HEK293 (cell line): ENCODE results near the gene INSRR.
A peak's percentile ranks its signal among the peaks of the same experiment; 100 is the strongest.

Source experiments
- CTCF ChIA-PET: fragments of 350-600 bp; formaldehyde crosslinking; extraction: SDS; loops from one replicate; lab custom pipeline; 2021; ENCODE audit warnings: antibody characterized with exemption; lab: Yijun Ruan, JAX
- POLR2A ChIA-PET: fragments of 300-600 bp; formaldehyde crosslinking; extraction: SDS; loops from one replicate; lab custom pipeline; 2020; ENCODE audit warnings: antibody characterized with exemption, inconsistent platforms; lab: Yijun Ruan, JAX
- H3K27ac ChIP-seq: fragments of 200-500 bp; sonication (Bioruptor generic); 2 replicates; pipeline ENCODE4 v1.5.1; 2014; ENCODE audit warnings: low read depth, low read length, control low read depth, inconsistent platforms; ENCODE audit errors: extremely low read depth
- H3K36me3 ChIP-seq, 2 experiments: fragments of 200-500 bp in 1 of 2; sonication (Bioruptor generic) in 1 of 2; 1 replicate in 1 of 2; 2 replicates in 1 of 2; pipeline ENCODE4 v1.5.1; 2014 to 2017; ENCODE audit warnings: inconsistent platforms in 2 of 2, low read length in 2 of 2; ENCODE audit not compliant: control insufficient read depth in 2 of 2, insufficient read depth in 1 of 2
- H3K4me1 ChIP-seq: fragments of 200-500 bp; sonication (Bioruptor generic); 2 replicates; pipeline ENCODE4 v1.5.1; 2014; ENCODE audit warnings: mild to moderate bottlenecking, low read length, inconsistent platforms; ENCODE audit not compliant: control insufficient read depth, insufficient read depth
- H3K4me3 ChIP-seq: 2 replicates; pipeline ENCODE4 v1.5.1; 2011; ENCODE audit warnings: low read depth, mild to moderate bottlenecking, control low read depth, low read length, moderate library complexity
- H3K9me3 ChIP-seq: fragments of 200-500 bp; sonication (Bioruptor generic); 2 replicates; pipeline ENCODE4 v1.5.1; 2014; ENCODE audit warnings: low read depth, low read length, inconsistent platforms; ENCODE audit not compliant: control insufficient read depth, insufficient read depth
- GLIS1 ChIP-seq: fragments of 450-650 bp; formaldehyde crosslinking; IDR thresholded peaks from 2 replicates; pipeline ENCODE4 v1.5.1; 2016; ENCODE audit warnings: missing biosample characterization, missing genetic modification characterization
- HOXA7 ChIP-seq: sonication (generic); formaldehyde crosslinking; IDR thresholded peaks from 2 replicates; pipeline ENCODE4 v1.8.1; 2022; ENCODE audit warnings: missing genetic modification reagents, borderline replicate concordance
- OSR2 ChIP-seq: fragments of 450-650 bp; formaldehyde crosslinking; IDR thresholded peaks from 2 replicates; pipeline ENCODE4 v1.5.1; 2016; ENCODE audit warnings: missing biosample characterization, missing genetic modification characterization
- PRDM1 ChIP-seq: fragments of 450-650 bp; formaldehyde crosslinking; IDR thresholded peaks from 2 replicates; pipeline ENCODE4; 2016; ENCODE audit warnings: missing biosample characterization, missing genetic modification characterization
- ZBTB1 ChIP-seq: fragments of 450-650 bp; formaldehyde crosslinking; IDR thresholded peaks from 2 replicates; pipeline ENCODE4 v1.5.1; 2016; ENCODE audit warnings: missing biosample characterization, missing genetic modification characterization
- ZFP3 ChIP-seq: fragments of 450-650 bp; formaldehyde crosslinking; IDR thresholded peaks from 2 replicates; pipeline ENCODE4 v1.5.1; 2016; ENCODE audit warnings: low read depth, missing biosample characterization, missing genetic modification characterization
- ZIC2 ChIP-seq: fragments of 450-650 bp; formaldehyde crosslinking; IDR thresholded peaks from 2 replicates; pipeline ENCODE4 v1.5.1; 2016; ENCODE audit warnings: missing biosample characterization, missing genetic modification characterization
- ZNF148 ChIP-seq: fragments of 450-650 bp; formaldehyde crosslinking; IDR thresholded peaks from 2 replicates; pipeline ENCODE4 v1.5.0; 2017; ENCODE audit warnings: missing biosample characterization, missing genetic modification characterization, borderline replicate concordance
- ZNF248 ChIP-seq: fragments of 450-650 bp; formaldehyde crosslinking; IDR thresholded peaks from 2 replicates; pipeline ENCODE4 v1.5.1; 2017; ENCODE audit warnings: missing biosample characterization, missing genetic modification characterization
- ZNF280D ChIP-seq: fragments of 450-650 bp; formaldehyde crosslinking; IDR thresholded peaks from 2 replicates; pipeline ENCODE4 v1.5.1; 2016; ENCODE audit warnings: missing biosample characterization, missing genetic modification characterization
- ZNF354C ChIP-seq: fragments of 450-650 bp; formaldehyde crosslinking; IDR thresholded peaks from 2 replicates; pipeline ENCODE4 v1.5.1; 2016; ENCODE audit warnings: missing biosample characterization, missing genetic modification characterization, low read depth, borderline replicate concordance
- ZNF362 ChIP-seq: fragments of 450-650 bp; formaldehyde crosslinking; IDR thresholded peaks from 2 replicates; pipeline ENCODE4 v1.5.1; 2016; ENCODE audit warnings: missing biosample characterization, missing genetic modification characterization
- ZNF398 ChIP-seq: fragments of 450-650 bp; formaldehyde crosslinking; IDR thresholded peaks from 2 replicates; pipeline ENCODE4 v1.5.1; 2017; ENCODE audit warnings: missing biosample characterization, missing genetic modification characterization
- ZNF433 ChIP-seq: fragments of 450-650 bp; formaldehyde crosslinking; IDR thresholded peaks from 2 replicates; pipeline ENCODE4 v1.5.1; 2016; ENCODE audit warnings: missing biosample characterization, missing genetic modification characterization, low read depth
- ZNF513 ChIP-seq: fragments of 450-650 bp; IDR thresholded peaks from 2 replicates; pipeline ENCODE4 v1.5.1; 2018; ENCODE audit warnings: missing biosample characterization, missing genetic modification characterization
- ZNF521 ChIP-seq: fragments of 450-650 bp; formaldehyde crosslinking; IDR thresholded peaks from 2 replicates; pipeline ENCODE4 v1.5.1; 2017; ENCODE audit warnings: missing biosample characterization, mild to moderate bottlenecking, missing genetic modification characterization
- ZNF549 ChIP-seq: fragments of 450-650 bp; IDR thresholded peaks from 2 replicates; pipeline ENCODE4 v1.5.1; 2018; ENCODE audit warnings: missing biosample characterization, missing genetic modification characterization, mild to moderate bottlenecking, inconsistent platforms, moderate library complexity
- ZNF571 ChIP-seq: fragments of 450-650 bp; formaldehyde crosslinking; IDR thresholded peaks from 2 replicates; pipeline ENCODE4 v1.5.0; 2017; ENCODE audit warnings: missing biosample characterization, missing genetic modification characterization
- ZNF629 ChIP-seq: fragments of 450-650 bp; formaldehyde crosslinking; IDR thresholded peaks from 2 replicates; pipeline ENCODE4 v1.5.1; 2017; ENCODE audit warnings: missing biosample characterization, missing genetic modification characterization
- ZNF677 ChIP-seq: fragments of 450-650 bp; IDR thresholded peaks from 2 replicates; pipeline ENCODE4 v1.5.0; 2018; ENCODE audit warnings: missing biosample characterization, mild to moderate bottlenecking, missing genetic modification characterization, moderate library complexity
- ZNF747 ChIP-seq: fragments of 450-650 bp; formaldehyde crosslinking; IDR thresholded peaks from 2 replicates; pipeline ENCODE4 v1.5.1; 2016; ENCODE audit warnings: missing biosample characterization, missing genetic modification characterization
- ZNF776 ChIP-seq: fragments of 450-650 bp; formaldehyde crosslinking; IDR thresholded peaks from 2 replicates; pipeline ENCODE4 v1.5.0; 2017; ENCODE audit warnings: missing biosample characterization, missing genetic modification characterization, borderline replicate concordance
- ZNF792 ChIP-seq: fragments of 450-650 bp; formaldehyde crosslinking; IDR thresholded peaks from 2 replicates; pipeline ENCODE4 v1.5.1; 2016; ENCODE audit warnings: missing biosample characterization, missing genetic modification characterization

The INSRR gene

GRCh38 chr1:156889802-156890580, 31.1 kb upstream of the INSRR start (continued):
- TF ChIP-seq ZNF513 = no peak

GRCh38 chr1:156887734-156888133, 28.8 kb upstream of the INSRR start:
- Histone ChIP-seq H3K36me3 (no peaks in the 10 kb centered on the region), H3K4me3 (no peak overlapping the region), H3K9me3 (no peaks in the 10 kb centered on the region), H3K27ac (no peak overlapping the region), H3K4me1 (no peaks in the 10 kb centered on the region)
- TF ChIP-seq GLIS1 (tag by site-specific recombination) (peak; percentile 73), ZIC2 (0 out of 2 replicates have a peak, but pooled peaks have one; percentile 18), ZNF148 (tag by site-specific recombination) (no peak), ZNF521 (no peak), PRDM1 (no peak), ZNF398 (0 out of 2 replicates have a peak, but pooled peaks have one; percentile 29)
- ChIA-PET CTCF (interaction anchor here (0.5 to 10.2 kb wide), 7 partner anchors 37 to 207 kb away, joined by 4 to 199 read pairs (median 11); partner anchors contain the start of gene LRRC71), POLR2A (interaction anchor here (0.9 to 1.4 kb wide), 2 partner anchors 28 to 46 kb away, joined by 5 to 8 read pairs; partner anchors contain the start of gene NTRK1)

GRCh38 chr1:156887317-156887716, 28.4 kb upstream of the INSRR start:
- Histone ChIP-seq H3K4me1 (no peaks in the 10 kb centered on the region), H3K4me3 (no peak overlapping the region)
- CTCF ChIA-PET = interaction anchor here (0.5 to 10.2 kb wide), 8 partner anchors 27 to 207 kb away, joined by 4 to 199 read pairs (median 14); partner anchors contain the start of genes INSRR, LRRC71 and NTRK1
- TF ChIP-seq ZNF354C (tag by site-specific recombination) (no peak), OSR2 (tag by site-specific recombination) (no peak), ZNF629 (no peak), ZNF549 (tag by site-specific recombination) (no peak), ZNF776 (tag by site-specific recombination) (no peak), ZNF571 (tag by site-specific recombination) (no peak), ZNF433 (tag by site-specific recombination) (no peak), ZBTB1 (tag by site-specific recombination) (no peak), ZNF248 (no peak), ZFP3 (no peak), ZNF677 (tag by site-specific recombination) (no peak), ZNF362 (tag by site-specific recombination) (no peak), ZNF747 (tag by site-specific recombination) (no peak), ZNF280D (tag by site-specific recombination) (no peak), HOXA7 (CRISPR knock-in tag) (no peak), ZNF792 (tag by site-specific recombination) (no peak)

More at GRCh38 chr1:156887317-156887716, 28.4 kb upstream of the INSRR start:
- Histone ChIP-seq H3K9me3 (no peaks in the 10 kb centered on the region), H3K27ac (no peak overlapping the region), H3K36me3 (no peaks in the 10 kb centered on the region)
- POLR2A ChIA-PET = interaction anchor here (0.9 to 1.4 kb wide), 2 partner anchors 27 to 46 kb away, joined by 5 to 8 read pairs; partner anchors contain the start of gene NTRK1
